ENCODE data around the gene TPH1.

TPH1 gene

GRCh38 chr11:18046116-18046777, at the start of gene TPH1:
TSS of gene TPH1 (minus strand) at chr11:18046269. CDS start at chr11:18040762, 5,507 bp downstream.
- no peak for DNase-seq (ENCODE audit: low read depth)
- no peak for TF ChIP-seq CTCF (IDR thresholded peaks at IDR 0.05; ENCODE audit: low read depth, low read length, missing control alignments)
- H3K4me3 ChIP-seq (ENCODE audit: low read depth, low read length): no peak within 1 kb of the TSS

GRCh38 chr11:18093959-18094358, 47.9 kb upstream of the TPH1 start:
- H3K4me3 ChIP-seq (ENCODE audit: low read depth, low read length): no peak overlapping the region
- TF ChIP-seq CTCF (IDR thresholded peaks at IDR 0.05; ENCODE audit: low read depth, low read length, missing control alignments): no peak
- no peak for DNase-seq (ENCODE audit: low read depth)

GRCh38 chr11:18091731-18092130, 45.7 kb upstream of the TPH1 start:
- no peak overlapping the region for H3K4me3 ChIP-seq (ENCODE audit: low read depth, low read length)
- no peak for DNase-seq (ENCODE audit: low read depth)
- no peak for TF ChIP-seq CTCF (IDR thresholded peaks at IDR 0.05; ENCODE audit: low read depth, low read length, missing control alignments)

GRCh38 chr11:18088966-18089365, 42.9 kb upstream of the TPH1 start:
- no peak for DNase-seq (ENCODE audit: low read depth)
- no peak overlapping the region for H3K4me3 ChIP-seq (ENCODE audit: low read depth, low read length)
- TF ChIP-seq CTCF (IDR thresholded peaks at IDR 0.05; ENCODE audit: low read depth, low read length, missing control alignments): no peak

- no peak for TF ChIP-seq CTCF (IDR thresholded peaks at IDR 0.05; ENCODE audit: low read depth, low read length, missing control alignments)
- H3K4me3 ChIP-seq (ENCODE audit: low read depth, low read length): no peak overlapping the region
- DNase-seq (ENCODE audit: low read depth): no peak
These were observed 42.3 kb upstream of the TPH1 start for GRCh38 chr11:18088366-18088765.

GRCh38 chr11:18081551-18081950, 35.5 kb upstream of the TPH1 start:
- no peak overlapping the region for H3K4me3 ChIP-seq (ENCODE audit: low read depth, low read length)
- no peak for DNase-seq (ENCODE audit: low read depth)
- TF ChIP-seq CTCF (IDR thresholded peaks at IDR 0.05; ENCODE audit: low read depth, low read length, missing control alignments): no peak

- no peak for DNase-seq (ENCODE audit: low read depth)
- no peak for TF ChIP-seq CTCF (IDR thresholded peaks at IDR 0.05; ENCODE audit: low read depth, low read length, missing control alignments)
- H3K4me3 ChIP-seq (ENCODE audit: low read depth, low read length): no peak overlapping the region
These were observed 34.4 kb upstream of the TPH1 start for GRCh38 chr11:18080451-18080850.

All from GM12864 (cell line).